Ishikawa (cell line): Measurements from ENCODE around the gene PDE10A.

Experiments
- CEBPB ChIP-seq: IDR thresholded peaks from 2 replicates; pipeline ENCODE4 v1.6.1; 2012
- CREB1 ChIP-seq: IDR thresholded peaks from 2 replicates; pipeline ENCODE4 v1.6.1; 2012; ENCODE audit warnings: low read depth
- EGR1 ChIP-seq: IDR thresholded peaks from 2 replicates; pipeline ENCODE4 v1.6.1; 2012
- EP300 ChIP-seq: IDR thresholded peaks from 2 replicates; pipeline ENCODE4 v1.6.1; 2012; ENCODE audit warnings: borderline replicate concordance
- FOXM1 ChIP-seq: IDR thresholded peaks from 2 replicates; pipeline ENCODE4 v1.6.1; 2012; ENCODE audit warnings: low read depth, borderline replicate concordance
- NFIC ChIP-seq: IDR thresholded peaks from 2 replicates; pipeline ENCODE4 v1.6.1; 2012
- RAD21 ChIP-seq: IDR thresholded peaks from 2 replicates; pipeline ENCODE4 v1.6.1; 2012; ENCODE audit warnings: low read depth
- TAF1 ChIP-seq: IDR thresholded peaks from 2 replicates; pipeline ENCODE4 v1.6.1; 2012; ENCODE audit warnings: low read depth, mild to moderate bottlenecking
- TCF12 ChIP-seq: IDR thresholded peaks from 2 replicates; pipeline ENCODE4 v1.6.1; 2012; ENCODE audit warnings: low read depth
- TEAD4 ChIP-seq: IDR thresholded peaks from 2 replicates; pipeline ENCODE4 v1.6.1; 2012
- YY1 ChIP-seq: IDR thresholded peaks from 2 replicates; pipeline ENCODE4 v1.6.1; 2012; ENCODE audit warnings: low read depth
- ZBTB7A ChIP-seq: IDR thresholded peaks from 2 replicates; pipeline ENCODE4 v1.6.1; 2012; ENCODE audit warnings: low read depth
- TF ChIP-seq, protein P1 (sequence below): IDR thresholded peaks from 2 replicates; pipeline ENCODE4 v1.6.1; 2012
- TF ChIP-seq, protein P2 (sequence below): IDR thresholded peaks from 2 replicates; pipeline ENCODE4 v1.6.1; 2012; ENCODE audit warnings: low read depth, mild to moderate bottlenecking
- TF ChIP-seq, protein P3 (sequence below): IDR thresholded peaks from 2 replicates; pipeline ENCODE4 v1.6.1; 2012

The PDE10A gene

DNA sequence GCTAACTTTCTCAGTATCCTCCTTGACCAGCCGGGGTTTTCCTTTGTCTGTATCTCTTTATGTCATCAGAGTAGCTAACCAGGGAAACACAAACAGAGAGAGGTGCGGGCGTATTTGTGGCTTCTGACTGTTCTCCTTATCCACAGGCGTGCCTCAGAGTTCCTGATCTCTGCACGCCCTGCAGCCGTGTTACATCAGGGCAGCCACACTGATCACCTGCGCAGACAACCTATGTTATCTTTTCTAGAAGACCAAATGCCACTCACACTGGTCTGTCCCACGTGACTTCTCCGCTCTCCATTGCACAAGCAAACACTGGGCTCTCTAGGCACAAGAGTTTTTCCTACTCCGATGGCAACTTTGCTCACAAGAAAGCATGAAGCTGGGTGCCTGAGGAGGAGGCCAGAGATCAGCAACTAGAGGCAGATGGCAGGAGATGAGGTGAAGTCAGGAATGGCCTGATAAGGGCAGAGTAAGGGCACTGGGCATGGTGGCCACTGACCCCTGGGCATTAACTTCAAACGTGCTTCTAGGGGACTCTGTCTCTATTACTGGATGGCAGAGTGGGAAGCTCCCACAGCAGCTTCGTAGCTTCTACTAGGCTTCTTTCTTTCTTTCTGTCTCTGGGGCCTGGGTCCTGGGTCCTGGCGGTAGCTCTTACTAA, 4.5 kb downstream of the PDE10A start:
- TF ChIP-seq TAF1, result no peak
- no peak for TF ChIP-seq TCF12

DNA sequence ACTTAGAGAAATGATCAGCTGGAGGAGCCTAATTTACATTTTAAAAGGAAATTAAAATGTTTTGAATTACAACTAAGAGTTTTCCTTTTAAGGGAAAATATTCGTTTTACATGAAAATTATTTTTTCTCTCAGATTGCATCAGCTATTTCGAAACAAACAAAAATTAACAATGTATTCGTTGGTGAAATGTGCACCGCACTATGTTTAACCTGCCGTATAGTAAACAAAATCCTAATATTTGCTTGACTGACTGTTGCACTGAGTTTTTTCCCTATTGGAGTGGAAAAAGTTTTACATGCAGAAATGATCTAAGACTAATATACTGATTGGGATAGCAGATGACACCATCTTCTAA, 5.7 kb downstream of the PDE10A start:
- TF ChIP-seq RAD21 (no peak), CEBPB (no peak), YY1 (no peak), ZBTB7A (no peak), TCF12 (no peak), NFIC (no peak), FOXM1 (no peak), CREB1 (no peak), TEAD4 (no peak), TAF1 (no peak), EP300 (no peak), EGR1 (no peak)
- TF ChIP-seq, protein P1, sequence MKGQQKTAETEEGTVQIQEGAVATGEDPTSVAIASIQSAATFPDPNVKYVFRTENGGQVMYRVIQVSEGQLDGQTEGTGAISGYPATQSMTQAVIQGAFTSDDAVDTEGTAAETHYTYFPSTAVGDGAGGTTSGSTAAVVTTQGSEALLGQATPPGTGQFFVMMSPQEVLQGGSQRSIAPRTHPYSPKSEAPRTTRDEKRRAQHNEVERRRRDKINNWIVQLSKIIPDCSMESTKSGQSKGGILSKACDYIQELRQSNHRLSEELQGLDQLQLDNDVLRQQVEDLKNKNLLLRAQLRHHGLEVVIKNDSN, result no peak
- TF ChIP-seq, protein P2, sequence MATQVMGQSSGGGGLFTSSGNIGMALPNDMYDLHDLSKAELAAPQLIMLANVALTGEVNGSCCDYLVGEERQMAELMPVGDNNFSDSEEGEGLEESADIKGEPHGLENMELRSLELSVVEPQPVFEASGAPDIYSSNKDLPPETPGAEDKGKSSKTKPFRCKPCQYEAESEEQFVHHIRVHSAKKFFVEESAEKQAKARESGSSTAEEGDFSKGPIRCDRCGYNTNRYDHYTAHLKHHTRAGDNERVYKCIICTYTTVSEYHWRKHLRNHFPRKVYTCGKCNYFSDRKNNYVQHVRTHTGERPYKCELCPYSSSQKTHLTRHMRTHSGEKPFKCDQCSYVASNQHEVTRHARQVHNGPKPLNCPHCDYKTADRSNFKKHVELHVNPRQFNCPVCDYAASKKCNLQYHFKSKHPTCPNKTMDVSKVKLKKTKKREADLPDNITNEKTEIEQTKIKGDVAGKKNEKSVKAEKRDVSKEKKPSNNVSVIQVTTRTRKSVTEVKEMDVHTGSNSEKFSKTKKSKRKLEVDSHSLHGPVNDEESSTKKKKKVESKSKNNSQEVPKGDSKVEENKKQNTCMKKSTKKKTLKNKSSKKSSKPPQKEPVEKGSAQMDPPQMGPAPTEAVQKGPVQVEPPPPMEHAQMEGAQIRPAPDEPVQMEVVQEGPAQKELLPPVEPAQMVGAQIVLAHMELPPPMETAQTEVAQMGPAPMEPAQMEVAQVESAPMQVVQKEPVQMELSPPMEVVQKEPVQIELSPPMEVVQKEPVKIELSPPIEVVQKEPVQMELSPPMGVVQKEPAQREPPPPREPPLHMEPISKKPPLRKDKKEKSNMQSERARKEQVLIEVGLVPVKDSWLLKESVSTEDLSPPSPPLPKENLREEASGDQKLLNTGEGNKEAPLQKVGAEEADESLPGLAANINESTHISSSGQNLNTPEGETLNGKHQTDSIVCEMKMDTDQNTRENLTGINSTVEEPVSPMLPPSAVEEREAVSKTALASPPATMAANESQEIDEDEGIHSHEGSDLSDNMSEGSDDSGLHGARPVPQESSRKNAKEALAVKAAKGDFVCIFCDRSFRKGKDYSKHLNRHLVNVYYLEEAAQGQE, result no peak
- TF ChIP-seq, protein P3, sequence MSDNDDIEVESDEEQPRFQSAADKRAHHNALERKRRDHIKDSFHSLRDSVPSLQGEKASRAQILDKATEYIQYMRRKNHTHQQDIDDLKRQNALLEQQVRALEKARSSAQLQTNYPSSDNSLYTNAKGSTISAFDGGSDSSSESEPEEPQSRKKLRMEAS, result no peak

DNA sequence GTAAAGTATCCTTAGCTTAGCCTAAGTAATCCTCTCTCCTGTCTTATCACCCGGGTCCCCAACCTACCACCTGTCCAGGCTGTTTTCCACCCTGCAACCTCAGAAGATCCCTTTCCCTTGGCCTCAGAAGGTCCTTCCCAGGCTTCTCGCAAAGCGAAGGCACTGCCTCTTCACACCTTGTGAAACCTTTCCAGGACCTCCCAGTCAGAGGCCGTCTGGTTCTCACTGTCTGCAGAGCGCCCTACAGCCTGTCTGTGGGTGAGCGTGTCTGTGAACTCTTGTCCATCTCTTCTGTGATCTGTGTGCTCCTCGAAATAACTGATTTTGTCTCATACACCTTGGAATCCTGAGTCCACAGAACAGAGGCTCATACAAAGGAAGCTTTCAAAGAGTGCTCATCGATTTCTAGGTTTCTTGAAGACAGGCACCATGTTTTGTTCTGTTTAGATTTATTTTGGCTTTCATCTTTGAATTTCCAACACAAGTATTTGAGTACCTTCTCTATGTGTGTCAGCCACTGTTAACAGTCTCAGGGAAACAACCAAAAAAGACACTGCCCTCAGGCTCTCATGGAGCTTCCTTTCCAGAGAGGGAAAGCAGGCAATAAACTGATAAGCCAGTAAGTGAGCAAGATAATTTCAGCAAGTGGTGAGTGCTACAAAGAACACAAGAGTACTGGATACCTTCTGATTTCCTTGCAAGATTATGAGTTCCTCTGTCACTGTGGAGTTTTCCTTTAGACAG, 6.3 kb downstream of the PDE10A start:
- TF ChIP-seq TAF1 (no peak), EGR1 (no peak), YY1 (no peak), RAD21 (no peak), NFIC (no peak), CEBPB (no peak), TCF12 (no peak)

DNA sequence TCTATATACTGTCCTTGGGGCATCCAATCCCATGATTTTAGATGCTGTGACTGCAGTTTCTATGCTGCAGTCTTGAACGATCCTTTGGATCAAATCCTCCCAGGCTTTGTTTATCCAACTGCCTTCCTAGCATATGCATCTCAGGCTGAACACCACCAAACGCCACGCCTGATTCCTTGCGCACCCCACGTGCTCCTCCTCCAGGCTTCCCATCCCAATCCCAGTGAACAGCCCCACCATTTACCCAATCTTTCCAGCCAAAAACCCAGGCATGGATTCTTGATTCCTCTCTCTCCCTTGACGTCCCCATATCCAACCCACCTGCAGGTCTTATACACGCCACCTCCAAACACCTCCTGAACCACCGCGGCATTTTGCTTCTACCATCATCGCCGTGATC, 7.8 kb downstream of the PDE10A start:
- no peak for TF ChIP-seq TEAD4
- TF ChIP-seq EP300, result no peak
- TF ChIP-seq, protein P1, result no peak
- TF ChIP-seq, protein P3, result no peak
- no peak for TF ChIP-seq RAD21

DNA sequence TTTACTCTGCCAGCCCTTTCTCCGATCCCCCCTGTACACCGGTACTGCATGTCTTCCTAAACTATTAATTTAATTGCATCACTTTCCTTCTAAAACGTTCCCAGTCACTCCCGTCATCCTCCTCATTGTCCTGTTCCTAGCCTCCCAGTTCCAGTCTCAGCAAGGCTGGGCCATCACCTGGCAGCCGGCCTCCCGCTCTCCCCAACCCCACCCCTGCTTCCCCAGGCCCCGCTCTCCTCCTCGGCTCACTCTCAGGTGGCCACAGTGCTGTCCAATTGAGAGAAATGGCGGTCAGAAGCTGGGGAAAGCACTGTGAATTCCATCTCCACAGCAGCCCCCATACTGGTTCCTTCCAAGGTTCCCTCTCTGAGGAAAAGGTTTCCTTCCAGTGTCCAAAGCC, 8.9 kb downstream of the PDE10A start:
- TF ChIP-seq EP300 (no peak), TCF12 (no peak), YY1 (no peak), TEAD4 (no peak), CREB1 (no peak), NFIC (no peak), TAF1 (no peak), EGR1 (no peak), RAD21 (no peak)
- TF ChIP-seq, protein P1, result no peak
- TF ChIP-seq, protein P2, result no peak
- TF ChIP-seq, protein P3, result no peak

DNA sequence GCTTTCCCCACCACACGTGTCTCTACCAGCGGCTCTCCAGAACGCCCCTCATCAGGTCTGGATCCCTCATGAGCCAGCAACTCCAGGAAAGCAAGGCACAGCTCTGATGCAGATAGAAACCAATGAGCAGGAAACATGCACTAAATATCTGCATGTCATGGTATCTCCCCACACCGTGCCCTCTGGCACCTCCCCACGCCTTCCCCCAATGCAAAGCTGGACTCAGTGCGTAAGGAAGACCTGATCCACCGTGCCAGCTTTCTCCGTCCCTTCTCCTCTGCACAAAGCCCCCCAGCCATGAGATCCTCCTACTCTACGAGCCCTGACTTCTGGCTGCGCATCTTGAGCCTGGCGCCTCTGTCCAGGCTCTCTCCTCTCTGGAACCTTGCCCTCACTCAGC, 9.4 kb downstream of the PDE10A start:
- TF ChIP-seq CREB1 (no peak), FOXM1 (no peak), TEAD4 (no peak), EGR1 (no peak), TCF12 (no peak), RAD21 (no peak), NFIC (no peak), EP300 (no peak), YY1 (no peak), ZBTB7A (no peak), CEBPB (no peak), TAF1 (no peak)
- TF ChIP-seq, protein P2, result no peak
- TF ChIP-seq, protein P3, result no peak
- TF ChIP-seq, protein P1, result no peak
